Uterus (tissue), 4 donors: ENCODE data around the gene PHF14. TPM values are rescaled to one million over a fixed set of nuclear protein-coding genes. Genes with fewer than 3 reads are reported as not detected.

ENCODE experiments used
- DNase-seq, 2 donors: peaks; one replicate each; pipeline ENCODE4 v3.0.0-alpha.2; 2019 to 2020
- H3K27ac ChIP-seq, 2 donors: fragments of 200-600 bp; sonication (generic); 1 replicate in 1 of 2; 2 replicates in 1 of 2; pipeline ENCODE4 v1.5.1; 2016 to 2018
- H3K27me3 ChIP-seq, 2 donors: fragments of 200-600 bp; sonication (generic); one replicate each; pipeline ENCODE4 v1.5.1; 2018 to 2019; ENCODE audit warnings: control low read depth in 1 of 2
- H3K36me3 ChIP-seq, 2 donors: fragments of 200-600 bp; sonication (generic); one replicate each; pipeline ENCODE4 v1.5.1; 2019; ENCODE audit warnings: control low read depth in 1 of 2
- H3K4me1 ChIP-seq, 2 donors: fragments of 200-600 bp; sonication (generic); one replicate each; pipeline ENCODE4 v1.5.1; 2018 to 2019; ENCODE audit warnings: control low read depth in 1 of 2
- H3K4me3 ChIP-seq, 2 donors: fragments of 200-600 bp; sonication (generic); 1 replicate in 1 of 2; 2 replicates in 1 of 2; pipeline ENCODE4 v1.5.1; 2018 to 2019; ENCODE audit warnings: mild to moderate bottlenecking in 1 of 2
- H3K9me3 ChIP-seq, 2 donors: fragments of 200-600 bp; sonication (generic); one replicate each; pipeline ENCODE4 v1.5.1; 2019; ENCODE audit warnings: control low read depth in 1 of 2
- POLR2A ChIP-seq, 2 donors: fragments of 450-650 bp; IDR thresholded peaks; one replicate each; pipeline ENCODE4 v1.6.1; 2016; ENCODE audit warnings: antibody characterized with exemption in 2 of 2, mild to moderate bottlenecking in 1 of 2, moderate library complexity in 1 of 2
- intact Hi-C: fragments of 100-400 bp; cut with DNase I; formaldehyde crosslinking; loops from one replicate; pipeline ENCODE4 v1.15.1; 2023; ENCODE audit warnings: low total_unique reads
- total RNA-seq, 4 donors: library from RNA; depleted of rRNA in 3 of 4; stranded (reverse); fragments of >200 nt in 3 of 4; gene quantifications; one replicate each; pipeline versions ENCODE4 v1.1.0 to v1.2.4, GENCODE V29; 2014 to 2023
- TF ChIP-seq, protein P1 (sequence below), 4 experiments: fragments of 200-600 bp in 2 of 4; fragments of 450-650 bp in 2 of 4; sonication (generic) in 2 of 4; IDR thresholded peaks; one replicate each; pipeline ENCODE4 v1.5.1; 2016 to 2019; ENCODE audit warnings: antibody characterized with exemption in 4 of 4, mild to moderate bottlenecking in 2 of 4, moderate library complexity in 1 of 4
- donor health status: DM: yes; HTN: yes; CAD: no.

PHF14 gene
- total RNA-seq, 4 donors from 2014 or later: 34.1 to 161 (median 52.5) TPM

DNA sequence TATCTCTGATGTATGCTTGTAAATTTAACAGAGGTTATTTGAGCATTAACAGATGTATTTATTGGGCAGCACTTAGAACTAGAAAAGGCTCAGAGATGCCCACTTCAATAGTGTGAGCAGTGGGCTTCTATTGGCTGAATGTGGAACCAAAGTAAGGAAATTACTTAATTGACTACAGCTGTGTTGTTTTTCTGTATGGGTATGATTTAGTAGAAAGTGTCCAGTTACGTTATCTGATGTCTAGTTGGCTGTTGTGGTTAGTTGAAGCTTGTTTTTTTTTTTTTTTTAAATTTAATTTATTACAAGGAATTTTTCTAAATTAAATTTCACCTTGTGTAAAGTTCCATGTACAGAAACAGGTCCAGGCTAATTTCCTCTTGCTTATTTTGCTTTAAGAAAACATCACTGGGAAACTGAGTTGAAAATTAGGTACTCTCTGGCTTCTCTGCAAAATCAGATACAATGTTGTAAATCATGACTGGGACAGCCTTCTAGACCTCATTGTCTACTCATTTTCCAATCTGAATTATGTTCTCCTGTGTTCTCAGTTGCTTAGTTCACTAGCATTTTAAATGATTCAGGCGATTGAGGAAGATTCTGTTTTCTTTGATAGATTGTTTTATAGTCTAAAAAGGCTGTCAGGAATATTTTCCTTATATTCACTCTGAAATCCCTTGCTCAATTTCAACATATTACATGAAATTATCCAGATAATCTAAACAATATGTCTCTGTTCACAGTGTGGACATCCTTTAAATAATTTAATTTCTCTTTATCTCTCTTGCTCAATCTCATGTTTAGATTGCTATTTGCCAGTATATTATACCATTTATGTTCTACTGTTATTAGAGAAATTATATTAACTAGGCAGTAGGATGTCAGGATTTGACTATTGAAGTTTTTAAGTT, 53.0 kb downstream of the PHF14 start:
- H3K36me3 ChIP-seq: no peaks in the 10 kb centered on the region
- no peaks in the 10 kb centered on the region for H3K4me1 ChIP-seq
- intact Hi-C loops: no loop called here
- no peak for DNase-seq
- H3K9me3 ChIP-seq: no peaks in the 10 kb centered on the region
- TF ChIP-seq, protein P1, sequence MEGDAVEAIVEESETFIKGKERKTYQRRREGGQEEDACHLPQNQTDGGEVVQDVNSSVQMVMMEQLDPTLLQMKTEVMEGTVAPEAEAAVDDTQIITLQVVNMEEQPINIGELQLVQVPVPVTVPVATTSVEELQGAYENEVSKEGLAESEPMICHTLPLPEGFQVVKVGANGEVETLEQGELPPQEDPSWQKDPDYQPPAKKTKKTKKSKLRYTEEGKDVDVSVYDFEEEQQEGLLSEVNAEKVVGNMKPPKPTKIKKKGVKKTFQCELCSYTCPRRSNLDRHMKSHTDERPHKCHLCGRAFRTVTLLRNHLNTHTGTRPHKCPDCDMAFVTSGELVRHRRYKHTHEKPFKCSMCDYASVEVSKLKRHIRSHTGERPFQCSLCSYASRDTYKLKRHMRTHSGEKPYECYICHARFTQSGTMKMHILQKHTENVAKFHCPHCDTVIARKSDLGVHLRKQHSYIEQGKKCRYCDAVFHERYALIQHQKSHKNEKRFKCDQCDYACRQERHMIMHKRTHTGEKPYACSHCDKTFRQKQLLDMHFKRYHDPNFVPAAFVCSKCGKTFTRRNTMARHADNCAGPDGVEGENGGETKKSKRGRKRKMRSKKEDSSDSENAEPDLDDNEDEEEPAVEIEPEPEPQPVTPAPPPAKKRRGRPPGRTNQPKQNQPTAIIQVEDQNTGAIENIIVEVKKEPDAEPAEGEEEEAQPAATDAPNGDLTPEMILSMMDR (IDR thresholded peaks at IDR 0.05): no peak
- no peak for TF ChIP-seq POLR2A (IDR thresholded peaks at IDR 0.05)
- no peak overlapping the region for H3K27ac ChIP-seq
- H3K27me3 ChIP-seq: no peaks in the 10 kb centered on the region
- no peak overlapping the region for H3K4me3 ChIP-seq

DNA sequence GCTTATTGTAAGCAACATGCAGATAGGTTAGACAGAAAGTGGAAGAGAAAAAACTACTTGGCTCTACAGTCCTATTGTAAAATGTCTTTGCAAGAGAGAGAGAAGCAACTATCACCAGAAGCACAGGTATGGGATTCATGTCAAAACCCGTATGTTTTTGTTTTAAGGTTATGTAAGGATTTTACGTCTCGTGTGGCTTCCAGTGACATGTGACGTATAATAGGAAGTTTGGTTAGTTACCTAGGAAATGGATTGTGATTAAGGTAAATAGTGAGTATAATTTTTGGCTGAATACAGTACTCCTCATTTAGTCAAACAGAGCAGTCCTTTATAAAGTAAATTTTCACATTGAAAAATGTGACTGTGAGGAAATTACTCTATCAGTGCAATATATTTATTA, 62.0 kb downstream of the PHF14 start:
- no peak for DNase-seq
- no peaks in the 10 kb centered on the region for H3K9me3 ChIP-seq
- H3K4me1 ChIP-seq: no peaks in the 10 kb centered on the region
- no peak overlapping the region for H3K4me3 ChIP-seq
- intact Hi-C loops: no loop called here
- no peak overlapping the region for H3K27ac ChIP-seq
- TF ChIP-seq, protein P1 (IDR thresholded peaks at IDR 0.05): no peak
- no peaks in the 10 kb centered on the region for H3K36me3 ChIP-seq
- H3K27me3 ChIP-seq: no peaks in the 10 kb centered on the region

DNA sequence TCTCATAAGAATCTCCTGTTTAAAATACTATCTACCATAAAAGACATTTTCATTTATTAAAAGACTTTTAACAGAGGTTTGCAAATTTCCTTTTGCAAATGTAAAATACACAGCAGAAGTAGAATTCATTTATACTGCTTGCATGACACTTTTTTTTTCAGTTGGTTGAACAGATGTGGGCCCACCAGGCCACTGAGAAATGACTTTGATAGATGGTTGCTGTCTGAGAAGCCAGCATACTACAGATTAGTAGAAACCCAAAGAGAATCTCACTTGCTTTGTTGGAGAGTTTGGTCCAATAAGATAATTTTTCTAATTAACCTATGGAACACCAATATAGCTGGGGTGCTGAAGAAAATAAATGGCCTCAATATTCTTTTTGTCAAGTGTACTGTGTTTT, 66.3 kb downstream of the PHF14 start:
- Histone ChIP-seq H3K9me3 (no peaks in the 10 kb centered on the region), H3K27me3 (no peaks in the 10 kb centered on the region), H3K4me3 (no peak overlapping the region), H3K4me1 (no peaks in the 10 kb centered on the region), H3K36me3 (no peaks in the 10 kb centered on the region), H3K27ac (no peak overlapping the region)
- no peak for TF ChIP-seq POLR2A (IDR thresholded peaks at IDR 0.05)
- TF ChIP-seq, protein P1 (IDR thresholded peaks at IDR 0.05): no peak
- no peak for DNase-seq
- intact Hi-C loops: no loop called here

DNA sequence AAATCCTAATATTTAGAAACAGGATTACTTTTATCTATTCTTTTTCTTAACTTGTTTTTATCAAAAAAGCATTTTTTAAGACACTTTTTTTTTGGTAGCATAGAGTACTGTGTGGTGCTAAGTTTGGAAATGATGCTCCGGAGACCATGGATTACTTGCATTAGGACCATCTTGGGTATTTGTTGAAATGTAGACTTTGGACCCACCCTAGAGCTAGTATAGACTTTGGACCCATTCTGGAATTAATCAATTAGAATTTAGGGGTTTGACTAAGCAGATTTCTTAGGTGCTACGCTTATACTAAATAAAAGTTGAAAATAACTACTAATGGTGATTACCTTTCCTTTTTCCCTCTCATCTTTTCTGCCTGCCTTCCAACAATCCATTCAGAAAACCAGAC, 80.4 kb downstream of the PHF14 start:
- TF ChIP-seq, protein P1 (IDR thresholded peaks at IDR 0.05): no peak
- TF ChIP-seq POLR2A (IDR thresholded peaks at IDR 0.05): no peak
- no peaks in the 10 kb centered on the region for H3K9me3 ChIP-seq
- no peaks in the 10 kb centered on the region for H3K4me1 ChIP-seq
- no peaks in the 10 kb centered on the region for H3K36me3 ChIP-seq
- no peak overlapping the region for H3K27ac ChIP-seq
- no peak overlapping the region for H3K4me3 ChIP-seq
- DNase-seq: no peak
- intact Hi-C loops: no loop called here
- H3K27me3 ChIP-seq: no peaks in the 10 kb centered on the region

DNA sequence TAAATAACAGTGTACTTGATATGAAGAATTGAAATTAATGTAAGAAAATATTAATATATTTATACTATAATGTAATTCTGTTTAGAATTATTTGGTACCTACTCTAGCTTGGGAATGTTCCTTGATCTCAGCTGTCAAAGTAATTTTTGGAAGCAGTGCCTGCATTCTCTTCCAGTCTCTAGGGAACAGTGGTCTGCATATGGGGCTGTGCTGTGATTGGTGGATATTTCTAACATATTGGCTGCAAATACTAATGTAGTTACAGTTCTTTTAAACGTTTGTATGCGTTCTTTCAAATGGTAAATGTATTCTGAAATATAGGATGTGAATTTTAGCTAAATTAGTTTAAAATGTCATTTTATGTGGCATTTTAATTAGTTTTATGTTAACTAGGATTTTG, 87.2 kb downstream of the PHF14 start:
- H3K27me3 ChIP-seq: no peaks in the 10 kb centered on the region
- TF ChIP-seq, protein P1 (IDR thresholded peaks at IDR 0.05): no peak
- TF ChIP-seq POLR2A (IDR thresholded peaks at IDR 0.05): no peak
- no peak overlapping the region for H3K27ac ChIP-seq
- no peak for DNase-seq
- no peaks in the 10 kb centered on the region for H3K4me1 ChIP-seq
- H3K4me3 ChIP-seq: no peak overlapping the region
- no peaks in the 10 kb centered on the region for H3K9me3 ChIP-seq
- intact Hi-C loops: no loop called here
- no peaks in the 10 kb centered on the region for H3K36me3 ChIP-seq
